ENCODE data around the gene RTN4R. TPM values are rescaled to one million over a fixed set of nuclear protein-coding genes. Genes with fewer than 3 reads are reported as not detected.
A peak's percentile ranks its signal among the peaks of the same experiment; 100 is the strongest.

RTN4R gene
- total and polyA plus RNA-seq, 9 of the 15 experiments (the other 6 are each of a cell fraction or from before 2014, with no cell fraction given), result 0.04 to 2.8 (median 1.4) TPM; not detected in 3

DNA sequence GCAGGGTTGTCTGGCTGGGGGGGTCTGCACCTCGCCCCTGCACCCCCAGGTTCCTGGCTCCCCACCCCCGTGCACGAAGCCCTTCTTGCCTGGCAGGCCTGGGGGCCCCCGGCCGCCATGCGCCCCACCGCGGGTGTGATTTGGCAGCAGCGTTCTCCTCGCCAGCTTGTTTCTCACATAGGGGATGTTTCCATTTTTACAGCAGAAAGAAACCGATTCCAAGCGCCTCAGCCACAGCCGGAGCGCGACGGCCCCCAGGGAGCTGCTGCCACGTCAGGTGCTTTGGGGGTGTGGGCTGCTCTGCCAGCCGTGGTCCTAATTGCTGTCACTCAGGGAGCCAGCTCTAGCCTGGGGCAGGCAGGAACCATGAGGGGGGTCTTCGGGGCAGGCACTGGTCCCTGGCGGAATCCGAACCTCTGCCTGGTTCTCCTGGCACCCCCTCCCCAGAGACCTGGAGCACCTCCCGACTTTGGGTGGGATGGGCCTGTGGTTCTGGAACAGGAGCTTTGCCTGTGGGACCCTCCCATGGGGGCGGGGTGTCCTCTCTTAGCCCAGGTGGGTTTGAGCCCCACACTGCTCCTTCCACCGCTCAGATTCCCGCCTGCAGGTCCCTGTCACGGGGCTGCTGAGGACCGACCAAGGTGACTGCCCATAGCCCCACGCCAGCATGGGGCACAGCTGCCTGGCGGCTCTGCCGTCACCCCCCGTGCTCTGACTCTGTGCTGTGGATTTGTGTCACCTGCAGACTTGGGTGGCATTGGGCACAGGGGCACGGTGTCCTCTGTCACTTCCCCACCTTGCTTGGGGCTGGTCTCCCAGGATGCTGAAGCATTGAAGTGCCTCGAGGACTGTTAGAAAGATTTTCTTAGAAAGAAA, 54.0 kb downstream of the RTN4R start (continued):
- TF ChIP-seq, protein P1, sequence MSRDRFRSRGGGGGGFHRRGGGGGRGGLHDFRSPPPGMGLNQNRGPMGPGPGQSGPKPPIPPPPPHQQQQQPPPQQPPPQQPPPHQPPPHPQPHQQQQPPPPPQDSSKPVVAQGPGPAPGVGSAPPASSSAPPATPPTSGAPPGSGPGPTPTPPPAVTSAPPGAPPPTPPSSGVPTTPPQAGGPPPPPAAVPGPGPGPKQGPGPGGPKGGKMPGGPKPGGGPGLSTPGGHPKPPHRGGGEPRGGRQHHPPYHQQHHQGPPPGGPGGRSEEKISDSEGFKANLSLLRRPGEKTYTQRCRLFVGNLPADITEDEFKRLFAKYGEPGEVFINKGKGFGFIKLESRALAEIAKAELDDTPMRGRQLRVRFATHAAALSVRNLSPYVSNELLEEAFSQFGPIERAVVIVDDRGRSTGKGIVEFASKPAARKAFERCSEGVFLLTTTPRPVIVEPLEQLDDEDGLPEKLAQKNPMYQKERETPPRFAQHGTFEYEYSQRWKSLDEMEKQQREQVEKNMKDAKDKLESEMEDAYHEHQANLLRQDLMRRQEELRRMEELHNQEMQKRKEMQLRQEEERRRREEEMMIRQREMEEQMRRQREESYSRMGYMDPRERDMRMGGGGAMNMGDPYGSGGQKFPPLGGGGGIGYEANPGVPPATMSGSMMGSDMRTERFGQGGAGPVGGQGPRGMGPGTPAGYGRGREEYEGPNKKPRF (IDR thresholded peaks at IDR 0.05; ENCODE audit: low read depth, low read length), result no peak
- TF ChIP-seq ETV6 (IDR thresholded peaks at IDR 0.05; ENCODE audit: borderline replicate concordance in 1 of 2, low read depth in 2 of 2, low read length in 1 of 2) (no peak), ETV6 (CRISPR knock-in tag; IDR thresholded peaks at IDR 0.05; ENCODE audit: borderline replicate concordance) (no peak), HNRNPLL (IDR thresholded peaks at IDR 0.05; ENCODE audit: low read depth, low read length, poor library complexity, severe bottlenecking) (peak; percentile 32), PHB (CRISPR knock-in tag; IDR thresholded peaks at IDR 0.05) (no peak), ZNF436 (CRISPR knock-in tag; IDR thresholded peaks at IDR 0.05) (0 out of 2 replicates have a peak, but pooled peaks have one; percentile 6), HMG20B (CRISPR knock-in tag; IDR thresholded peaks at IDR 0.05) (no peak), SMARCA4 (IDR thresholded peaks at IDR 0.05) (no peak), MYC (IDR thresholded peaks at IDR 0.05; ENCODE audit: low read depth, low read length) (no peak), MYC (CRISPR knock-in tag; IDR thresholded peaks at IDR 0.05; ENCODE audit: borderline replicate concordance, low read depth) (0 out of 2 replicates have a peak, but pooled peaks have one; percentile 44), POLR2G (IDR thresholded peaks at IDR 0.05; ENCODE audit: low read depth, low read length) (peak; percentile 47; the same call in 1 of the 2 replicates), NR4A1 (CRISPR knock-in tag; IDR thresholded peaks at IDR 0.05) (0 out of 2 replicates have a peak, but pooled peaks have one; percentile 40), NR4A1 (tag; IDR thresholded peaks at IDR 0.05) (no peak)
- TF ChIP-seq, protein P2, sequence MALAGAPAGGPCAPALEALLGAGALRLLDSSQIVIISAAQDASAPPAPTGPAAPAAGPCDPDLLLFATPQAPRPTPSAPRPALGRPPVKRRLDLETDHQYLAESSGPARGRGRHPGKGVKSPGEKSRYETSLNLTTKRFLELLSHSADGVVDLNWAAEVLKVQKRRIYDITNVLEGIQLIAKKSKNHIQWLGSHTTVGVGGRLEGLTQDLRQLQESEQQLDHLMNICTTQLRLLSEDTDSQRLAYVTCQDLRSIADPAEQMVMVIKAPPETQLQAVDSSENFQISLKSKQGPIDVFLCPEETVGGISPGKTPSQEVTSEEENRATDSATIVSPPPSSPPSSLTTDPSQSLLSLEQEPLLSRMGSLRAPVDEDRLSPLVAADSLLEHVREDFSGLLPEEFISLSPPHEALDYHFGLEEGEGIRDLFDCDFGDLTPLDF (CRISPR knock-in tag; IDR thresholded peaks at IDR 0.05), result peak; percentile 40; the same call in 1 of the 2 replicates
- TF ChIP-seq, protein P3, sequence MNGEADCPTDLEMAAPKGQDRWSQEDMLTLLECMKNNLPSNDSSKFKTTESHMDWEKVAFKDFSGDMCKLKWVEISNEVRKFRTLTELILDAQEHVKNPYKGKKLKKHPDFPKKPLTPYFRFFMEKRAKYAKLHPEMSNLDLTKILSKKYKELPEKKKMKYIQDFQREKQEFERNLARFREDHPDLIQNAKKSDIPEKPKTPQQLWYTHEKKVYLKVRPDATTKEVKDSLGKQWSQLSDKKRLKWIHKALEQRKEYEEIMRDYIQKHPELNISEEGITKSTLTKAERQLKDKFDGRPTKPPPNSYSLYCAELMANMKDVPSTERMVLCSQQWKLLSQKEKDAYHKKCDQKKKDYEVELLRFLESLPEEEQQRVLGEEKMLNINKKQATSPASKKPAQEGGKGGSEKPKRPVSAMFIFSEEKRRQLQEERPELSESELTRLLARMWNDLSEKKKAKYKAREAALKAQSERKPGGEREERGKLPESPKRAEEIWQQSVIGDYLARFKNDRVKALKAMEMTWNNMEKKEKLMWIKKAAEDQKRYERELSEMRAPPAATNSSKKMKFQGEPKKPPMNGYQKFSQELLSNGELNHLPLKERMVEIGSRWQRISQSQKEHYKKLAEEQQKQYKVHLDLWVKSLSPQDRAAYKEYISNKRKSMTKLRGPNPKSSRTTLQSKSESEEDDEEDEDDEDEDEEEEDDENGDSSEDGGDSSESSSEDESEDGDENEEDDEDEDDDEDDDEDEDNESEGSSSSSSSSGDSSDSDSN (IDR thresholded peaks at IDR 0.05; ENCODE audit: borderline replicate concordance in 1 of 2, low read depth in 2 of 2, low read length in 2 of 2), result 0 out of 4 replicates have a peak, but pooled peaks of 1 of the 2 experiments have one; percentile 54
- TF ChIP-seq, protein P4, sequence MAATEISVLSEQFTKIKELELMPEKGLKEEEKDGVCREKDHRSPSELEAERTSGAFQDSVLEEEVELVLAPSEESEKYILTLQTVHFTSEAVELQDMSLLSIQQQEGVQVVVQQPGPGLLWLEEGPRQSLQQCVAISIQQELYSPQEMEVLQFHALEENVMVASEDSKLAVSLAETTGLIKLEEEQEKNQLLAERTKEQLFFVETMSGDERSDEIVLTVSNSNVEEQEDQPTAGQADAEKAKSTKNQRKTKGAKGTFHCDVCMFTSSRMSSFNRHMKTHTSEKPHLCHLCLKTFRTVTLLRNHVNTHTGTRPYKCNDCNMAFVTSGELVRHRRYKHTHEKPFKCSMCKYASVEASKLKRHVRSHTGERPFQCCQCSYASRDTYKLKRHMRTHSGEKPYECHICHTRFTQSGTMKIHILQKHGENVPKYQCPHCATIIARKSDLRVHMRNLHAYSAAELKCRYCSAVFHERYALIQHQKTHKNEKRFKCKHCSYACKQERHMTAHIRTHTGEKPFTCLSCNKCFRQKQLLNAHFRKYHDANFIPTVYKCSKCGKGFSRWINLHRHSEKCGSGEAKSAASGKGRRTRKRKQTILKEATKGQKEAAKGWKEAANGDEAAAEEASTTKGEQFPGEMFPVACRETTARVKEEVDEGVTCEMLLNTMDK (IDR thresholded peaks at IDR 0.05; ENCODE audit: borderline replicate concordance, insufficient read depth, low read depth, low read length, poor library complexity, severe bottlenecking), result no peak

All from K562 (cell line).